NK-92 (cell line): Measurements from ENCODE around the gene FTCD.
"Not testable (repeated sequence)": the region's sequence is repeated elsewhere in the genome, so short reads cannot be mapped to it uniquely, and the experiment has no call there.

Experiments
- DNase-seq: peaks from one replicate; lab custom pipeline; 2025; ENCODE audit not compliant: unreplicated experiment; lab: John Stamatoyannopoulos, UW

FTCD gene

DNA sequence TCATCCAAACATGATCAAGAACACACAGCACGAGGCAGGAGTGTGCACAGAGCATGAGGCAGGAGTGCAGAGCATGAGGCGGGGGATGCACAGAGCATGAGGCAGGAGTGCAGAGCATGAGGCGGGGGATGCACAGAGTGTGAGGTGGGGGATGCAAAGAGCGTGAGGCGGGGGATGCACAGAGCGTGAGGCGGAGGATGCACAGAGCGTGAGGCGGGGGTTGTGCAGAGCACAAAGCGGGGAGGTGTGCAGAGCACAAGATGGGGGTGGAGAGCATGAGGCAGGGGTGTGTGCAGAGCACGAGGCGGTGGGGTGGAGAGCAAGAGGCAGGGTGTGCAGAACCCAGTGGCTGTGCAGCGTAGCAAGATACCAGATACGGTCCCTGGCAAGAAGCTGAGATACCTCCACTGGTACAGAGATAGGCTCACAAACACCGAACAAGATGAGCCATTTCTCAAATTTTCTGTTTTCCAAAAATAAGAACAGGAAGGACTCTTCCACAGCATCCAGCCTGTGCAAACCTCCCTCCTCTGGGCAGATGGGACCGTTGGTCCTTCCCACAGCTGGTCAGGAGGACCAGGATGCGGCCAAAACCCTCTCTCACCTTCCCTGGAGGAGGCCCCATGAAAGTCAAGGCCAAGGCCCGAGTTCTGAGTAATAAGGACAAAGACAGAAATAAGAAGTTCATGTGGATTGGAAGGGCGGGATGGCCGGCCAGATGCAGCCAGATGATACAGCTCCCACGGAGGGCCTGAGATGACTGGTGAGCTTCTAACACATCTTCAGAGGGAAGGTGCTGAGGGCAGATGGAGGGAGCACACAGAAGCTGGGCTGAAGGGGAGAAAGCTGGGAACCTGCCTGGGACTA is 16.9 kb upstream of the FTCD start:
- no peak for DNase-seq

DNA sequence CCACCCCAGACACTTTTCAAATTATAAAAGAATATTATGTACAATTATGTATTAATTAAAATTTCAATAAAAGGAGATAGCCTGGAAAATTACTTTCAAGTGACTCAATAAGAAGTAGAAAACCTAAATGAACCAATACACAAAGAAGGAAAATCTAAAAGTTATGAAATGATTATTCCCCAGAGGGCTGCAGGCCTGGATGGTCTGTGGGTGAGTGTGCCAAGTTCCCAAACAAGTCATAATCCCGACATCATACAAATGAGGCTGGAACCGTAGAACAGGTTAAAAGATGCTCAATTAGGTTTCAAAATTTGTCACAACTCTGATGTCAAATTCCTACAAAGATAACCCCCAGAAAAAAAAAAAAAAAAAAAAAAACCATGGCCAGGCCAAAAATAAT is 16.2 kb upstream of the FTCD start:
- no peak for DNase-seq

DNA sequence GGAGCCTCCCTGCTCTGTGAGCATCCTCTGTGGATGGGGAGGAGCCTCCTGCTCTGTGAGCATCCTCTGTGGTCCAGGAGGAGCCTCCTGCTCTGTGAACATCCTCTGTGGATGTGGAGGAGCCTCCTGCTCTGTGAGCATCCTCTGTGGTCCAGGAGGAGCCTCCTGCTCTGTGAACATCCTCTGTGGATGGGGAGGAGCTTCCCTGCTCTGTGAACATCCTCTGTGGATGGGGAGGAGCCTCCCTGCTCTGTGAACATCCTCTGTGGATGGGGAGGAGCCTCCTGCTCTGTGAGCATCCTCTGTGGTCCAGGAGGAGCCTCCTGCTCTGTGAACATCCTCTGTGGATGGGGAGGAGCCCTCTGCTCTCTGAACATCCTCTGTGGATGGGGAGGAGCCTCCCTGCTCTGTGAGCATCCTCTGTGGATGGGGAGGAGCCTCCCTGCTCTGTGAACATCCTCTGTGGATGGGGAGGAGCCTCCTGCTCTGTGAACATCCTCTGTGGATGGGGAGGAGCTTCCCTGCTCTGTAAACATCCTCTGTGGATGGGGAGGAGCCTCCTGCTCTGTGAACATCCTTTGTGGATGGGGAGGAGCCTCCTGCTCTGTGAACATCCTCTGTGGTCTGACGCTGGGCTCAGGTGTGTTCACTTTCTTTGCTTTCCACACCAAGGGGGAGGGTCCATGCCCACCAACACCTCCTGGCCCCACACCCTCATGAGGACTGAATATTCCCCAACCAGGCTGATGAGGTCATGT is 15.2 kb upstream of the FTCD start:
- DNase-seq = not testable (repeated sequence)

DNA sequence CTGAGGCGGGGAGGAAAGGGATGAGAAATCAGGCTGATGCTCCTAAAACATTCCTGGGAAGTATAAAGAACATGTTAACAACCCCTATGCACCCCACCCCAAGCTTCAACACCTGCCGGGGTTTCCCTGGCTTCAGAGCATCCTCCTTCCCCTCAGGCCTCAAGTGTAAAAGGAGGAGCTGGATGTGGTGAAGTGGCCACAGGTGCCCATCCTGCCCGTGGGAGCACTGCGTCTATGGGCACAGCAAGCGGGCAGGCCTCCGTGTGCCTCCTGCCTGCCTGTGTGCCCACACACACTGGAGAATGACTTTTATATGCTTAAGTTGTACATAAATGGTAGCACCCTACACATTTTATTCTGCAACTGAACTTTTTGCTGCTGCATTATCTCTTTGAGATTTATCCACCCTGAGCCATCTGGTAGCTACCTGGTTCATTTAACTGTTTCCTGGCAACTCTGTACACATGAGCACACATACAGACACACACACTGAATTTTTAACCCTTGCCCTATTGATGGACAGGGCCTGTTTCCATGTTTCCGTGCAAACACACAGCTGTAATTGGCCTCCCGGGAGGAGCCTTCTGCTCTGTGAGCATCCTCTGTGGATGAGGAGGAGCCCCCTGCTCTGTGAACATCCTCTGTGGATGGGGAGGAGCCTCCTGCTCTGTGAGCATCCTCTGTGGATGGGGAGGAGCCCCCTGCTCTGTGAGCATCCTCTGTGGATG is 13.4 kb upstream of the FTCD start:
- DNase-seq = no peak

DNA sequence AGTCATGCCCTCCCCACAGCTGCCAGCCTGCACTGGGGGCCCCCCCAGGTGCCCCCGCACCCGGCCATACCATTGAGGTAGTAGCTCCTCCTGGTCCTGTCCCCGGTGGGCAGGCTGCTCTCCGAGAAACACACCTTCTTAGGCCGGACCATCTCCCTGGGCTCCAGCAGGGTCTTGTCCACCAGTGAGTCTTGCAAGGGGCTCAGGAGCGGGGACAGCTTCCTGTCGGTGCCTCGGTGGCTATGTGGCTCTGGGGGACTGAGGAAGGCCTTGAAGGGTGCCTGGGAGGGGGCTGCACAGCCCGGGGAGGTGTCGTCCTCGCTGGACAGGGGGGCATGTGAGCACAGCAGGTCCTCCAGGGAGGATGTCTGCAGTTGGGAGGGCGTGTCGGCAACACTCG is 12.9 kb upstream of the FTCD start:
- DNase-seq = no peak

DNA sequence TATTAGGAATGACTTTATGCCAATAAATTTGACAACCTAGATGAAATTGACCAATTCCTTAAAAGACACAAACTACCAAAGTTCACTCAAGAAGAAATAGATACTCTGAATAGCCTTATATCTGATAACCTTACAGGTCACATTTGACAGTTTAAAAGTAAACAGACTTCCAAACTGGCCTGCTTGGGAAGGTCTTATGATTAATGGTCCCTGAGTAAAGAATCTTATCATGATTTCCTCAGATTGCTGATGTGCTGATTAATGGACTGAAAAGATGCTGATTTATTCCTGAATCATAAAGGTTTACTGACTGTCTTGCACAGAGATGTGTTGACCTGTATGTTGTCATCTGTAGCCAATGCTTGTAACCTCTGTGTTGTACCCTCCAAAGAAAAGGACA is 9.7 kb upstream of the FTCD start:
- DNase-seq = no peak

DNA sequence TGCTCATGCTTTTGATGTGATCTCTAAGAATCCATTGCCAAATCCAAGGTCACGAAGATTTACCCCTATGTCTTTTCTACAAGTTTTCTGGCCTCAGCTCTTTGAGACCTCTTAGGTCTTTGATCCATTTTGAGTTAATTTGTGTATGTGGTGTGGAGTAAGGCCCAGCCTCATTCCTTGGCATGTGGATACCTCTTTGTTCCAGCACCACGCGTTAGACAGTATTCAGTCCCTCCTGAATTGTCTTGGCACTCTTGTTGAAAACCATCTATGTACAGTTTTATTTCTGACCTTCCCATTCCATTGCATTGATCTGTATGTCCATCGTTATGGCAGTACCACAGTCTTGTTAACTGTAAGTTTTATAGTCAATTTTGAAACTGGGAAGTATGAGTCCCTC is 8.0 kb upstream of the FTCD start:
- no peak for DNase-seq

DNA sequence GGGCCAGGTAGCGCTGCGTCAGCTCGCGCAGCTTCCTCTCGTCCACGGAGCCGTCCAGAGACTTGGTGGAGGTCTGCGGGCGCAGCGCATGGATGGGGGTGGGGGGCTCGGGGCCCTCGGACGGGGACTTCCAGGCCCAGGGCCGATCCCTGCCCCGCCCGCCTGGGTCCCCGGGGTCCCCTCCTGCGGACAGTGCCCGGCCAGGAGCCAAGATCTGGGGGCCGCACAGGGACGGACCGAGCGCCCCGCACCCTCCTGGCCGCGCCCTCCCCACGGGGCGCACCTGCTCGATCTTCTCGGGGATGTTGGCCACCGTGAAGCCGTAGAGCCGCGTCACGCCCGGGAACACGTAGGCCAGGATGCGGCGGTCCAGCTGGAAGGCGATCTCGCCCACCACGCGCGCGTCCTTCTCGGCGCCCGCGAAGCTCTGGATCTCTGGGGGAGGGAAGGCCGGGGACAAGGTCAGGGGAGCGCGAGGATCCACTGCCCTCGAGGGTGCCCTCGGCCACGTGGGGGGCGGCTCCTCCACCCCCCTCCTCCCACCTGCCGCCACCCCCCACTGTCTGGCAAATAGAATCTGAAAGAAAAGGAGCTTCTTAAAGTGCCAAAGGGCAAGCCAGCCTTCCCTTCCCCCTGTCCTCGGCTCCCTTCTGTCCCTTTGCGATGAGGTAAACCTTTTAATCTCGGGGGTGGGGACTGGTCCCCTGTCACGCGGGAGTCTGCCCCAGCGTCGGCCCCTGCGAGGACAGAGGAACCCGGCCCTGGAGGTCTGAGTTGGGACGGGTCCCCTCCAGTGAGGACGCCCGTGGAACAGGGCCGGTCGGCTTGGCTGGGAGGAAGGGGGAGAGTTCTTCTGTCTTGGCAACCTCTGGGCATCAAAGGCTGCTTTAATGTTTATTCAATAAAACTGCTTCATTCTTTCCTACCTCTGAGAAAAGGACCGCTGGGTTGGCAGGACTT is 6.5 kb upstream of the FTCD start:
- no peak for DNase-seq

DNA sequence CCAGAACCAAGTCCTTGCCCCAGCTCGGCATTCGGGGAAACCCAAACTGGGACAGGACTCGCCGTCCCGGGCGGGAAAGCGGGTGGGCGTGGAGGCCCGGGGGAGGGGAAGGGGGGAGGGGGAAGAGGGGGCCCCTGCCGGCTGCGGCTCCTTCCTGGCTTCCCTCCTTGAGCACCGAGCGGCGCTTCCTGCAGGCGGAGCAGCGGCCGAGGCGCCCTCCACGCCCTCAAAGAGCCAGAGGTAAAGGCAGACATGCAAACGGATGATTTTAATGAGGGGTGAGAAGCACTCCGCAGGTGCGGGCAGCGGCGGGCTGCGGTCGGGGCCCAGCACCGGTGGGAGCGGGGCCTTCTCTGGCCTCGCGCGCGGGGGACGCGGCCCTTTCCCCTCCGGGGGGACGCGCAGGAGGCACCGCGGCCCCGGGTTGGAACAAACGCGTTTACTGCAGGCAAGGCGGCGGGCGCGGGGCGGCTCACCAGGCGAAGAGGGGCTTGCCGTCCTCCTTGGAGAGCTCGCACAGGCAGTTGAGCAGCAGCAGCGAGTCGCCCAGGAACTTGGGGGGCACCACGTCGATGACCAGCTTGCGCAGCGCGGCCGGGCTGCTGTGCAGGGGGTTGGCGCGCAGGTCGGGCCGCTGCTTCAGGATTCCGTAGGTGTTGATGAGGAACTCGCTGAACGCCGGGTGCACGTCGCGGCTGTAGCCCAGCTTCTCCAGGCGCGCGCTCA is 5.7 kb upstream of the FTCD start:
- no peak for DNase-seq

DNA sequence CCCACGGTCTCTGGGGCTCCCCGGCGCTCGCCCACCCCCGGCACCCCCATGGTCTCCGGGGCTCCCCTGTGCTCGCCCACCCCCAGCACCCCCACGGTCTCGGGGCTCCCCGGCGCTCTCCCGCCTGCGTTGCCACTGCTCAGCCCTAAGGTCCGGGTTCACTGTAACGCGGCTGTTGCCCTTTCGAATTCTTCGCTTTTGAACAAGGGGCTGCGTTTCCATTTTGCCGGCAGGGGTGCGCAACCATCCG is 5.2 kb upstream of the FTCD start:
- DNase-seq = no peak

DNA sequence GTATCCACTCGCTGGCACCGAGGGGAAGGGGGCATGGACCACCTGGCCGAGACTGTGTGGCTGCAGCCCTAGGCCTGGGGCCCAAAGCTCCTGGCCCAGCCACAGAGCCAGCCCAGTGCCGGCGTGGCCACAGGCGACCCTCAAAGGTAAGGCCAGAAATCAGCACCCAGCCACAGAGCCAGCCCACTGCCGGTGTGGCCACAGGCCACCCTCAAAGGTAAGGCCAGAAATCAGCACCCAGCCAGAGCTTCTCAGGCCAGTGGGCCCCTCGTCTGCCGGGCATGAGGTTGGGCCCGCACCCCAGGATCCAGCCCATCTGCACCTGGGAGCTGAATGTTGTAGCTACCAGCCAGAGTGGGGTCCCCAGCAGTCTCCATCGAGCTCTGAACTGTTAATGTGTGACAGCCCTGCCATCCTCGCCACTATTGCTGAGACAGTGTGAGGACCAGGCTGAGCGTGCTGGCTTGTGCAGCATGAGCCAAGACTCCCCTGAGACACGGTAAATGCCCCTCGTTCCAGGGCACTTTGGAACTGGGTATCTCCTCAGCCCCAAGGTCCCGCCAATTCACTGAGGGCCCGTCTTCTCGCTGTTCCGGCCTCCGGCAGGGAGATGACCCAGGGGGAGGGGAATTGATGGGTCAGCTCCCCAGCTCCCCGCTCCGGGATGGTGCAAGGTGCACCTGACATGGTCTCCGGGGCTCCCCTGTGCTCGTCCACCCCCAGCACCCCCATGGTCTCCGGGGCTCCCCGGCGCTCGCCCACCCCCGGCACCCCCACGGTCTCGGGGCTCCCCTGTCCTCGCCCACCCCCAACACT is 4.7 kb upstream of the FTCD start:
- no peak for DNase-seq

DNA sequence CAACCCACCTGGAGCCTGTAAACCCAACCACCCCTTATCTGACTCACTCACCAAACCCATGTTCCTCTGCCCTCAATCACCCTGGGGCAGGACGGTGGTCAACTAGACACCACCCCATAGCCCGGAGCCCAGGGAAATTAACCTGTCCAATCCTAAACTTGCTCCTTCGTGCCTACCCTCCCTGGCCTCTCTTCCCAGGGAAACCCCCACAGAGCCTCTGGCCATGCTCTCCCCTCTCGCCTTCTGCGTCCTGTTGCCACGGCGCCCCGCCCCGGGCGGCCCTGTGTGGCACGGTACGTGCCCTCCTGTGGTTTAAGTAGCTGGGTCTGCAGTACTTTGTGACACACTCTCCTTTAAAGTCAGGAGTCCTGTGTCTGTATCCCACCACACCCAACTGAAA is 4.0 kb upstream of the FTCD start:
- DNase-seq = no peak

DNA sequence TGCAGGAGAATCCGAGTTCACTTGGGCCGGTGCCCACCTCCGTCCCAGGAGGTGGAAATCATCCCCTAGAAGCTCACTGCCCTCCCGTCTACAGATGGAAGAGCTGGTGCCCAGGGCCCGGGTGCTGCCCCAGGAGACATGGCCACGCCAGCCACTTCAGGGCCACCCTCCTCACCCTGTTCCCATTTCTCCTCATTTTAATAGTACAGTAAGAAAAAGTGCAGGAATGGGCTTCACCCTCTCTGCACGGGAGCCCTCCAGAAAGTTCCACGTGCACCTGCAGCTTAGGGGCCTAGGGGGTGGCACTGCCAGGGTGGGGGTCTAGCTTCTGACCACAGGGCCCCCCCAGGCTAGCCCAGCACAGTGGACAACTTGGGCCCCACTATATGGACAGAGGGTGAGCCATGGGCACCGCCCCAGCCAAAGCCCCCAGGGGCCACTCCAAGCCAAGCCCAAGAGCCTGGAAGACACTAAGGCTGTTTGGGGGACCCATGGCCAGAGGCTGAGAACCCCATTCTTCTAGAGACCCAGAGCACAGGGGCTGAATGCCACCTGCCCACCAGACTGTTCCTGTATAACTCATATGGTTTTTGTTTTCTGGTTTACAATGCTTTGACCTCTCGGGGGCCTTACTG is 3.4 kb upstream of the FTCD start:
- DNase-seq = no peak

DNA sequence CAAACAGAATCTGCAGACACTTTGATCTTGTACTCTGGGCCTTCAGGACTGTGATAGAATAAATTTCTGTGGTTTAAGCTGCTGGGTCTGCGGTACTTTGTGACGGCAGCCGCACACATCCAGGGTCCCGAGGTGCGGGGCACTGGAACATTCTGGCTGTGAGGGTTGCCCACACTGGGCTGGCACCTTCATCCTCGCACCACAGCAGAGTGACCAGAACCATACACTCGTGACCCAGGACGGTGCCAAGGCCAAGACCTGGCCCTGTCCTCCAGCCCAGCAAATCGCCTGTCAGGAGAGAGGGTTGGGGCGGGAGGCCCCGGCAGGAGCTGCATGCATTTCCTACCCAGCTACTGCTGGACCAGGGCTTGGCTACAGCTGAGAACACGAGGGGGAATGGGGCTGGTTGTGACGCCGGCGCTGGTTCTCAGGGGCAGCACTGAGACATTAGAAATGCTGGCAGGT is 2.6 kb upstream of the FTCD start:
- no peak for DNase-seq

DNA sequence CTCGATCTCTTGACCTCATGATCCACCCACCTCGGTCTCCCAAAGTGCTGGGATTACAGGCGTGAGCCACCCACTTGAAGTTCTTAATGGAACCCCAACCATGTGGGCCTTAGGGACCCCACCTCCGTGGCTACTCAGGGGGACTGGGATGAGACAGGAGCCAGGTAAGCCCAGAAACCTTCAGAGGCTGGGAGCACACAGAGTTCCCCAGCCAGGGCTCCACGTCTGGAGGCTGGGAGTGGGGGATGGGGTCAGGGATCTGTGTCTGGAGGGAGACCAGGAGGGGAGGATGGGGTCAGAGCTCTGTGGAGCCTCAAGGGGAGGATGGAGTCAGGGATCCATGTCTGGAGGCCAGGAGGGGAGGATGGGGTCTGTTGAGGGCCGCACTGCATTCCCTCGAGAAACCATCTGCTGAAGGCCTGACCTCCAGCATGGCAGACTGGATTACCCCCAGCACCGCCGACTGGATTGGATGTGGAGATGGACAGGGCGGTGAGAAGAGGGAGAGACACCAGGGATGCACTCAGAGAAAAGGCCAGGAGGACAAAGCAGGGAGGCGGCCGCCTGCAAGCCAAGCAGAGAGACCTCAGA is 2.1 kb upstream of the FTCD start:
- no peak for DNase-seq

DNA sequence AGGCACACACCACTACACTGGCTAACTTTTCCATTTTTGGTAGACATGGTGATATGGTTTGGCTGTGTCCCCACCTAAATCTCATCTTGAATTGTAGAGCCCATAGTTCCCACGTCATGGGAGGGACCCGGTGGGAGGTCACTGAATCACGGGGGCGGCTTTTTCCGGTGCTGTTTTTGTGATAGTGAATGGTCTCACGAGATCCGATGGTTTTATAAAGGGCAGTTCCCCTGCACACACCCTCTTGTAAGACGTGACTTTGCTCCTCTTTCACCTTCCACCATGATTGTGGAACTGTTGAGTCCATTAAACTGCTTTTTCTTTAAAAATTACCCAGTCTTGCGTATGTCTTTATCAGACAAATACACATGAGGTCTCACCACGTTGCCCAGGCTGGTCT is 1.3 kb upstream of the FTCD start:
- no peak for DNase-seq

DNA sequence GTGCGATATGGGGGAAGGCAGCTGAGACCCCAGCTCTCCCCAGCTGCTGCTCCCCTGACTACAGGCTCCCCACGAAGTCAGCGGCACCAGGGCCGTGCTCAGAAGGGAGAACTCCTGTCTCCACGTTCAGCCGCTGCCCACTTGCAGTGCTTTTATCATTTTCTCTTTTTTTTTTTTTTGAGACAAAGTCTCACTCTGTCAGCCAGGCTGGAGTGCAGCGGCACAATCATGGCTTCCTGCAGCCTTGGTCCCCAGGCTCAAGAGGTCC is 933 bp upstream of the FTCD start:
- DNase-seq = no peak

DNA sequence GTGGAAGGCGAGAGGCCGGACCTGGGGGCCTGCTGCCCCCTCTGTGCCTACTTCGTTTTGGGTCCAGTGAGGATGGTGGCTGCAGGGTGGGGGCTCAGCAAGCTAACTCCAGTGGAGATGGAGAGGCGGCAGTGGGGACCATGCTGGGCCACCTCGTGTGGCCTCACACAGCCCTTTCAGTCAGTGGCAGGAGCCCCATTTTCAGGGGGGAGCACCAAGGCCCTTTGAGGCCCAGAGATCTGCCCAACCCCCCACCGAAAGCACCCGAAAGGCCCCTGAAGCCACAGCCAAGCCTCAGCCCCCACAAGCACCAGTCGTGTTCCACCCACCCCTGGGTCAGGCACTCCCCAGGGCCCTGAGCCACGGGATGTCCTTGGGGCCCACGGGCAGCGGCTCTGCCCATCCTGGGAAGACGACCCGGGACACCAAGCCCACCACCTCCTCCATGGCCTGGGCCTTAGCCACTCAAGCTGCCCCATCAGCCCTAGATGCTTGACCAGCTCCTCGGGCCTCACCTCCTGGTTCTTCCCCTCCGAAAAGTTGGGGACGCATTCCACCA is 345 bp downstream of the FTCD start:
- DNase-seq = no peak
